ENCODE results near the gene KLK13.

KLK13 gene

GRCh38 chr19:51009061-51009891 lies 55.6 kb downstream of the KLK13 start:
- TF ChIP-seq CTCF (IDR thresholded peaks at IDR 0.05; ENCODE audit: low read depth, low read length) = no peak
- H3K4me3 ChIP-seq (replicated peaks in 1 of 2; ENCODE audit: low read depth in 2 of 2, low read length in 2 of 2) = no peak overlapping the region
- no peak for DNase-seq (ENCODE audit: low read depth in 2 of 2)

DNA sequence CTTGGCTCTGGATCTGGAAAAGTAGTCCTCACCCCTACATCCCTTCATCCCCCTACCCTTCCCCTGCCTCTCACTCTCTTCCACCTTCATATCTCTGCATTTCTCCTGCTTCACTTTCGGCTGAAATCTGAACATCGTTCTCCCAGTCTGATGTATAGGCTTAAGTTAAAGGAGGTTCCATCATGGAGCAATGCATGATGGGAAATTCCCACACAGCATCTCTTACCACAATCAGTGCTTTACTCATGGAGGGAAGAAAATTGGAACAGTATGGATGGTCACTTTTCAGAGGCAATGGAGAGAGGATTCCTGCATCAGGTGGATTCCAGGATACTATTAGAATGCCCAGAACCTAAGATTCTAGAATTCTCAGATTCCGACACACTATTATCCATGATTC lies 57.4 kb downstream of the KLK13 start:
- no peak for TF ChIP-seq CTCF (IDR thresholded peaks at IDR 0.05; ENCODE audit: low read depth, low read length)
- H3K4me3 ChIP-seq (replicated peaks in 1 of 2; ENCODE audit: low read depth in 2 of 2, low read length in 2 of 2) = no peak overlapping the region
- DNase-seq (ENCODE audit: low read depth in 2 of 2) = no peak

DNA sequence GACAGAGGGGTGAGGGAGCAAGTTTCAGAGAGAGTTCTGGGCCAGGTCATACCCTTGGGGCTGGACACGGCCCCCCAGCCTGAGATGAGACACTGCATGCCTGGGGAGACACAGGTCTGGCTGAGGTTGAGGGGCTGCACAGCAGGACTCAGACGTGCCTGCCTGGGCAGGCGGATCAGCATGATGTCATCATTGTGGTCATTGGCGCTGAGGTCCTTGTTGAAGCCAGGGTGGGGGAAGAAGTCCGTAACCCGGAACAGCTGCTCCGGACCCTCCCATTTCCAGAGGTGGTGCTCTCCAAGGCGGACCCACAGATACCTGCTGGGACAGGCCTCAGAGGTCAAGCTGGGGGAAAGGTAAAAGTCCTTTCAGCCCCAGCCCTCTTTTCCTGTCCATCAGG lies 58.5 kb downstream of the KLK13 start:
- no peak for DNase-seq (ENCODE audit: low read depth in 2 of 2)
- no peak for TF ChIP-seq CTCF (IDR thresholded peaks at IDR 0.05; ENCODE audit: low read depth, low read length)
- no peak overlapping the region for H3K4me3 ChIP-seq (replicated peaks in 1 of 2; ENCODE audit: low read depth in 2 of 2, low read length in 2 of 2)

Measured in cardiac fibroblast (primary cell).